WTC11 (cell line): Measurements from ENCODE around the gene SPRR3. TPM values are rescaled to one million over a fixed set of nuclear protein-coding genes. Genes with fewer than 3 reads are reported as not detected.

Experiments
- ATAC-seq: fragments of 200-7000 bp; cut with Tn5 transposase; 2 replicates; pipeline ENCODE4 v1.10.0; 2021; ENCODE audit warnings: mild to moderate bottlenecking, moderate library complexity
- CTCF ChIA-PET: fragments of 300-600 bp; sonication (Branson Sonifier 250); formaldehyde crosslinking; loops from one replicate; lab custom pipeline; 2021; ENCODE audit warnings: antibody characterized with exemption; lab: Charles Lee
- POLR2A ChIA-PET: fragments of 350-600 bp; sonication (Branson Sonifier 250); formaldehyde crosslinking; loops from one replicate; lab custom pipeline; 2021; ENCODE audit warnings: antibody characterized with exemption; lab: Charles Lee
- DNase-seq: peaks from one replicate; pipeline ENCODE4 v3.0.0; 2021; ENCODE audit warnings: low spot score
- H3K27ac Mint-ChIP-seq: 2 replicates; pipeline ENCODE4 v1.8.0; 2021; ENCODE audit warnings: mixed read lengths
- H3K27me3 Mint-ChIP-seq: 2 replicates; pipeline ENCODE4 v1.8.0; 2021; ENCODE audit warnings: low read depth, mild to moderate bottlenecking, moderate library complexity, mixed read lengths
- H3K36me3 Mint-ChIP-seq: 2 replicates; pipeline ENCODE4 v1.8.0; 2021; ENCODE audit warnings: mixed read lengths
- H3K4me1 Mint-ChIP-seq: 2 replicates; pipeline ENCODE4 v1.8.0; 2022; ENCODE audit warnings: mixed read lengths
- H3K4me3 Mint-ChIP-seq: 2 replicates; pipeline ENCODE4 v1.8.0; 2021; ENCODE audit warnings: mild to moderate bottlenecking, moderate library complexity, mixed read lengths
- H3K9me3 Mint-ChIP-seq: 2 replicates; pipeline ENCODE4 v1.8.0; 2021; ENCODE audit warnings: mixed read lengths
- AFF4 ChIP-seq: sonication (generic); formaldehyde crosslinking; IDR thresholded peaks from 2 replicates; pipeline ENCODE4 v1.8.1; 2023; ENCODE audit warnings: mild to moderate bottlenecking, missing genetic modification reagents, borderline replicate concordance
- ATF3 ChIP-seq: sonication (generic); formaldehyde crosslinking; conservative IDR thresholded peaks from 2 replicates; pipeline ENCODE4 v1.8.1; 2022; ENCODE audit warnings: mild to moderate bottlenecking, missing genetic modification reagents
- CBFB ChIP-seq: sonication (generic); formaldehyde crosslinking; IDR thresholded peaks from 2 replicates; pipeline ENCODE4 v1.8.1; 2022; ENCODE audit warnings: mild to moderate bottlenecking, low read depth, missing genetic modification reagents
- EMX1 ChIP-seq: fragments of 250-450 bp; sonication (Bioruptor Pico); IDR thresholded peaks from 2 replicates; pipeline ENCODE4 v1.8.0; 2021; ENCODE audit warnings: mild to moderate bottlenecking
- ESRRA ChIP-seq: sonication (generic); formaldehyde crosslinking; IDR thresholded peaks from 2 replicates; pipeline ENCODE4 v1.8.1; 2022; ENCODE audit warnings: mild to moderate bottlenecking, missing genetic modification reagents, borderline replicate concordance
- ETV6 ChIP-seq: sonication (generic); formaldehyde crosslinking; IDR thresholded peaks from 2 replicates; pipeline ENCODE4 v1.8.1; 2022; ENCODE audit warnings: mild to moderate bottlenecking, missing genetic modification reagents
- FOXJ3 ChIP-seq: sonication (generic); formaldehyde crosslinking; IDR thresholded peaks from 2 replicates; pipeline ENCODE4 v1.9.0; 2021; ENCODE audit warnings: missing genetic modification reagents, mild to moderate bottlenecking, borderline replicate concordance
- FOXP4 ChIP-seq: sonication (generic); formaldehyde crosslinking; IDR thresholded peaks from 2 replicates; pipeline ENCODE4 v1.8.0; 2022; ENCODE audit warnings: mild to moderate bottlenecking, missing genetic modification reagents
- GRHL2 ChIP-seq: fragments of 250-450 bp; sonication (Bioruptor Pico); IDR thresholded peaks from 2 replicates; pipeline ENCODE4 v1.8.0; 2022; ENCODE audit warnings: mild to moderate bottlenecking, moderate library complexity; ENCODE audit not compliant: insufficient replicate concordance, severe bottlenecking
- IRF2 ChIP-seq: sonication (generic); formaldehyde crosslinking; IDR thresholded peaks from 2 replicates; pipeline ENCODE4 v1.8.0; 2022; ENCODE audit warnings: low read depth, missing genetic modification reagents, borderline replicate concordance
- JAZF1 ChIP-seq: fragments of 250-450 bp; sonication (Bioruptor Pico); IDR thresholded peaks from 2 replicates; pipeline ENCODE4 v1.9.0; 2021; ENCODE audit warnings: moderate library complexity, mild to moderate bottlenecking, inconsistent platforms
- MXD4 ChIP-seq: fragments of 250-450 bp; sonication (Bioruptor Pico); IDR thresholded peaks from 2 replicates; pipeline ENCODE4 v1.8.0; 2021; ENCODE audit warnings: mild to moderate bottlenecking, moderate library complexity, borderline replicate concordance
- NR1H2 ChIP-seq: sonication (generic); formaldehyde crosslinking; IDR thresholded peaks from 2 replicates; pipeline ENCODE4 v1.9.0; 2021; ENCODE audit warnings: mild to moderate bottlenecking, moderate library complexity, missing genetic modification reagents
- PRRX2 ChIP-seq: fragments of 250-450 bp; sonication (Bioruptor Pico); IDR thresholded peaks from 2 replicates; pipeline ENCODE4 v1.8.0; 2021; ENCODE audit warnings: mild to moderate bottlenecking
- STAT6 ChIP-seq: sonication (generic); formaldehyde crosslinking; conservative IDR thresholded peaks from 2 replicates; pipeline ENCODE4 v1.8.1; 2023; ENCODE audit warnings: mild to moderate bottlenecking, low read depth, missing genetic modification reagents, moderate library complexity
- TP53 ChIP-seq: sonication (generic); formaldehyde crosslinking; IDR thresholded peaks from 2 replicates; pipeline ENCODE4 v1.8.1; 2023; ENCODE audit warnings: mild to moderate bottlenecking, missing genetic modification reagents
- ZNF281 ChIP-seq: sonication (generic); formaldehyde crosslinking; IDR thresholded peaks from 2 replicates; pipeline ENCODE4 v1.8.0; 2023; ENCODE audit warnings: mild to moderate bottlenecking, missing genetic modification reagents
- total RNA-seq: library from RNA; stranded (reverse); gene quantifications from 3 replicates; pipeline ENCODE4 v1.2.3, GENCODE V29; 2021
- TF ChIP-seq, protein P1 (sequence below): fragments of 250-450 bp; sonication (Bioruptor Pico); IDR thresholded peaks from 2 replicates; pipeline ENCODE4 v1.9.0; 2021; ENCODE audit warnings: mild to moderate bottlenecking

Gene SPRR3
- total RNA-seq, 1 experiment from 2014 or later, result not detected

GRCh38 chr1:153032073-153032472, 30.5 kb downstream of the SPRR3 start:
- H3K4me3 Mint-ChIP-seq, result no peak overlapping the region
- TF ChIP-seq FOXJ3 (CRISPR knock-in tag) (no peak), GRHL2 (CRISPR knock-in tag) (no peak), FOXP4 (no peak), TP53 (CRISPR knock-in tag) (no peak), JAZF1 (CRISPR knock-in tag) (no peak), NR1H2 (CRISPR knock-in tag) (no peak), ATF3 (no peak), ETV6 (CRISPR knock-in tag) (no peak), PRRX2 (CRISPR knock-in tag) (no peak), AFF4 (no peak), CBFB (no peak), ZNF281 (CRISPR knock-in tag) (no peak), IRF2 (CRISPR knock-in tag) (no peak), ESRRA (CRISPR knock-in tag) (no peak), STAT6 (CRISPR knock-in tag) (no peak), EMX1 (no peak), MXD4 (CRISPR knock-in tag) (no peak)
- TF ChIP-seq, protein P1, sequence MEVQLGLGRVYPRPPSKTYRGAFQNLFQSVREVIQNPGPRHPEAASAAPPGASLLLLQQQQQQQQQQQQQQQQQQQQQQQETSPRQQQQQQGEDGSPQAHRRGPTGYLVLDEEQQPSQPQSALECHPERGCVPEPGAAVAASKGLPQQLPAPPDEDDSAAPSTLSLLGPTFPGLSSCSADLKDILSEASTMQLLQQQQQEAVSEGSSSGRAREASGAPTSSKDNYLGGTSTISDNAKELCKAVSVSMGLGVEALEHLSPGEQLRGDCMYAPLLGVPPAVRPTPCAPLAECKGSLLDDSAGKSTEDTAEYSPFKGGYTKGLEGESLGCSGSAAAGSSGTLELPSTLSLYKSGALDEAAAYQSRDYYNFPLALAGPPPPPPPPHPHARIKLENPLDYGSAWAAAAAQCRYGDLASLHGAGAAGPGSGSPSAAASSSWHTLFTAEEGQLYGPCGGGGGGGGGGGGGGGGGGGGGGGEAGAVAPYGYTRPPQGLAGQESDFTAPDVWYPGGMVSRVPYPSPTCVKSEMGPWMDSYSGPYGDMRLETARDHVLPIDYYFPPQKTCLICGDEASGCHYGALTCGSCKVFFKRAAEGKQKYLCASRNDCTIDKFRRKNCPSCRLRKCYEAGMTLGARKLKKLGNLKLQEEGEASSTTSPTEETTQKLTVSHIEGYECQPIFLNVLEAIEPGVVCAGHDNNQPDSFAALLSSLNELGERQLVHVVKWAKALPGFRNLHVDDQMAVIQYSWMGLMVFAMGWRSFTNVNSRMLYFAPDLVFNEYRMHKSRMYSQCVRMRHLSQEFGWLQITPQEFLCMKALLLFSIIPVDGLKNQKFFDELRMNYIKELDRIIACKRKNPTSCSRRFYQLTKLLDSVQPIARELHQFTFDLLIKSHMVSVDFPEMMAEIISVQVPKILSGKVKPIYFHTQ, result no peak
- TF ChIP-seq, all 79 proteins: peak for 0
- POLR2A ChIA-PET, result no interaction called here
- peaks cover 9% of the 10 kb centered on the region for H3K9me3 Mint-ChIP-seq
- no peak for ATAC-seq
- no peak for DNase-seq
- peaks cover 12% of the 10 kb centered on the region for H3K4me1 Mint-ChIP-seq
- no peaks in the 10 kb centered on the region for H3K27me3 Mint-ChIP-seq
- no peak overlapping the region for H3K27ac Mint-ChIP-seq
- CTCF ChIA-PET, result interaction anchor here (0.6 to 2.0 kb wide), 10 partner anchors 11 to 161 kb away, joined by 3 to 14 read pairs (median 4); partner anchors contain the start of gene SMCP
- H3K36me3 Mint-ChIP-seq, result no peaks in the 10 kb centered on the region
